Bronchial epithelial cell (primary cell): ENCODE results near the gene CNTNAP2. TPM values are rescaled to one million over a fixed set of nuclear protein-coding genes. Genes with fewer than 3 reads are reported as not detected.

Experiments used
- DNase-seq: peaks from one replicate; pipeline ENCODE4 v3.0.0-alpha.2; 2010; ENCODE audit warnings: low read depth
- FAIRE-seq: peaks from 2 replicates; lab custom pipeline; 2011; peaks lifted over from hg19 to GRCh38; lab: Jason Lieb, UNC
- H3K27me3 ChIP-seq: 2 replicates; pipeline ENCODE4 v1.5.1; 2011; ENCODE audit warnings: low read length; ENCODE audit not compliant: control insufficient read depth, insufficient read depth
- H3K36me3 ChIP-seq: 2 replicates; pipeline ENCODE4 v1.5.1; 2011; ENCODE audit warnings: low read length; ENCODE audit not compliant: control insufficient read depth, insufficient read depth
- H3K4me3 ChIP-seq: 2 replicates; pipeline ENCODE4 v1.5.1; 2011; ENCODE audit warnings: mild to moderate bottlenecking, low read depth, low read length, control low read depth
- total RNA-seq: library from RNA; depleted of rRNA; stranded (reverse); fragments of >200 nt; gene quantifications from 2 replicates; pipeline ENCODE4 v1.2.1, GENCODE V29; 2014
- TF ChIP-seq, protein P1 (sequence below): IDR thresholded peaks from 2 replicates; pipeline ENCODE4 v1.5.1; 2011; ENCODE audit warnings: mild to moderate bottlenecking, moderate library complexity, low read length, control low read depth, inconsistent platforms; ENCODE audit not compliant: insufficient read depth, severe bottlenecking

CNTNAP2 gene
- total RNA-seq, 1 donor from 2014 or later: 0.26 TPM

DNA sequence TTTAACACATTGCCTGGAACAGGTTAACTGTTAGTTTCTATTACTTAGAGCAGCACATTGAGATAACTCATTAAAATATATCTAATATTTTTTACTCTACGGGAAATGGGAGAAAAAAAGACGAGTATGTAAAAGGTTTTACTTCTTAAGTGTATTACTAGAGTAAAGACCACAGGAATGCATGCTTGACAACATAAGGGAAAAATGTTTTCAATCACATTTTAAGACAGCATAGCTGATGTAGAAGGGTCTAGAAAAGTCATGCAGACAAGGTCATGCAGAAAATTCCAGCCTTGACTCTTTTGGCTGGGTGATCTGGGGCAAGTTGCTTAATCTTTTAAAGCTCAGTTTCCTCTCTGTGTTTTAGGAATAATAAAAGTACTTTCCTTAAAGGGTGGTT is 806.2 kb downstream of the CNTNAP2 start:
- H3K27me3 ChIP-seq: no peaks in the 10 kb centered on the region
- DNase-seq: no peak
- no peak for FAIRE-seq
- H3K36me3 ChIP-seq: no peaks in the 10 kb centered on the region
- TF ChIP-seq, protein P1, sequence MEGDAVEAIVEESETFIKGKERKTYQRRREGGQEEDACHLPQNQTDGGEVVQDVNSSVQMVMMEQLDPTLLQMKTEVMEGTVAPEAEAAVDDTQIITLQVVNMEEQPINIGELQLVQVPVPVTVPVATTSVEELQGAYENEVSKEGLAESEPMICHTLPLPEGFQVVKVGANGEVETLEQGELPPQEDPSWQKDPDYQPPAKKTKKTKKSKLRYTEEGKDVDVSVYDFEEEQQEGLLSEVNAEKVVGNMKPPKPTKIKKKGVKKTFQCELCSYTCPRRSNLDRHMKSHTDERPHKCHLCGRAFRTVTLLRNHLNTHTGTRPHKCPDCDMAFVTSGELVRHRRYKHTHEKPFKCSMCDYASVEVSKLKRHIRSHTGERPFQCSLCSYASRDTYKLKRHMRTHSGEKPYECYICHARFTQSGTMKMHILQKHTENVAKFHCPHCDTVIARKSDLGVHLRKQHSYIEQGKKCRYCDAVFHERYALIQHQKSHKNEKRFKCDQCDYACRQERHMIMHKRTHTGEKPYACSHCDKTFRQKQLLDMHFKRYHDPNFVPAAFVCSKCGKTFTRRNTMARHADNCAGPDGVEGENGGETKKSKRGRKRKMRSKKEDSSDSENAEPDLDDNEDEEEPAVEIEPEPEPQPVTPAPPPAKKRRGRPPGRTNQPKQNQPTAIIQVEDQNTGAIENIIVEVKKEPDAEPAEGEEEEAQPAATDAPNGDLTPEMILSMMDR: no peak
- H3K4me3 ChIP-seq: no peak overlapping the region

DNA sequence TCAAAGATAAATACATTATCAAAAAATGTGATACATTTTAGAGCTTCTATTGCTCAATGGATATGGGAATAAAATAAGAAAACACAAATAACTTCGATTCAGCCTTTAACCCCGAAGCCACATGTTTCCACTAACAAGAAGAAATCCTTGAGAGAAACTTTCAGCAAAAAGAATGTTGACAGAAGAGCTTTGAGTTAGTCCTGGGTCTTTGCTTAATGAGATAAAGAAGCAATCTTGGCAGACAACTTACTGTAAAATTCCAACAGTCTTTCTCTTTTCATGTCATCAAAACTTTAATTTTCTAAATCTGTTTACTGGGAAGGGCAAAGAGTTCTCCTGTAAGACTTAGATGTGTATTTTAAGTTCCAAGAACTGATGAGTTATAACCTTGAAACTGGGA is 810.2 kb downstream of the CNTNAP2 start:
- TF ChIP-seq, protein P1: no peak
- DNase-seq: no peak
- H3K27me3 ChIP-seq: no peaks in the 10 kb centered on the region
- H3K4me3 ChIP-seq: no peak overlapping the region
- H3K36me3 ChIP-seq: no peaks in the 10 kb centered on the region
- FAIRE-seq: no peak

DNA sequence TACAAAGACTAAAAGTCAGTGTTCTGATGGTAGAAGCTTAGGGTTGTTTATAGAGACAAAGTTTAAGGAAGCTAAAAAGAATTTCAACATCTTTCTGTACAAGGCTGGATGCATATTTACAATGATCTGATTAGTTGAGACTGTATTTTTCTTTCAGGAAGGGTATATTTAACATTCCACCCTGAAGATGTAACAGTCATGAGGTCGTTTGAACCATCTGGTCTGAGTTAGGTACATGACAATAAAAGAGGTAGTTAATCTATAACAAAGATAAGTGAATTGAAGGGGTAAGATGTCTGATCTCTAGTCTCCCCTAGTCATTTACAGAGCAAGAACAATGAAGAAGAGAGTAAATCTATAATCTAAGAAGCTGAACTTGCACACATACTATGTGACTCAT is 821.2 kb downstream of the CNTNAP2 start:
- TF ChIP-seq, protein P1: no peak
- Histone ChIP-seq H3K27me3 (no peaks in the 10 kb centered on the region), H3K36me3 (no peaks in the 10 kb centered on the region), H3K4me3 (no peak overlapping the region)
- no peak for FAIRE-seq
- DNase-seq: no peak

DNA sequence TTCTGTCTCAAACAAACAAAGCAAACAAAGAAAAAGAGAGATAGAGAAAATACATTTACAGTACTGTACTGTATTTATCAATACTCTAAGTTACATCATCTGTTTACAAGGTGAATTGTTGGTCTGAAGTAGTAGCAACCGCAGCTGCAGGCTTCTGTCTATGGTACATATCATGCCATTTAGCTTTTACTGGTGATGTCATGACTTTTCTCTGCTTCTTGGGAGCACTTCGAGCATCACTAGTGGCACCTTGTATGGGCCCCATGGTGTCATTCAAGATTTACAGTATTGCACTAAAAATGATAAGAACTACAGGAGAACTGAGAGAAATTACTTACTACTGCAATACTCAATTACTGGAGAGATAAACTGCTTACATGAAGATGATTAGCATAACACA is 826.9 kb downstream of the CNTNAP2 start:
- TF ChIP-seq, protein P1: no peak
- Histone ChIP-seq H3K4me3 (no peak overlapping the region), H3K27me3 (no peaks in the 10 kb centered on the region), H3K36me3 (no peaks in the 10 kb centered on the region)
- no peak for DNase-seq
- no peak for FAIRE-seq

DNA sequence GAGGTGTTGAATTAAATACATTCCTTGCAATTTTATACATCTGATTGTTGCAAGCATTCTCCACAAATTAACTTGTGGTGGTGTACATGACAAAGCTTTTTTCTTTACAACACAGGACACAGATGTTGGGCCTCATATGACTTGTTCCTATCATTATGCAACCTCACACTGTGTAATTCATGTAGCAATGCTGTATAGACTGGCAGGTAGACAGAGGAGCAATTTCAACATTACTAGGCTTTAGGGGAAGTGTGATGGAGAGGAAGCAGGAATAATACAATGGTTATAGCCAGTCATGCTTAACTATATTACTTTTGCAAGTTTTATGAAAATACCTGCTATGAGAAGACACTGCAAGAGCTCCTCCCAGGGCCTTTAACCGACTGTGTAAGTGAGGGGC is 832.1 kb downstream of the CNTNAP2 start:
- Histone ChIP-seq H3K27me3 (no peaks in the 10 kb centered on the region), H3K4me3 (no peak overlapping the region), H3K36me3 (no peaks in the 10 kb centered on the region)
- DNase-seq: no peak
- TF ChIP-seq, protein P1: no peak
- no peak for FAIRE-seq

DNA sequence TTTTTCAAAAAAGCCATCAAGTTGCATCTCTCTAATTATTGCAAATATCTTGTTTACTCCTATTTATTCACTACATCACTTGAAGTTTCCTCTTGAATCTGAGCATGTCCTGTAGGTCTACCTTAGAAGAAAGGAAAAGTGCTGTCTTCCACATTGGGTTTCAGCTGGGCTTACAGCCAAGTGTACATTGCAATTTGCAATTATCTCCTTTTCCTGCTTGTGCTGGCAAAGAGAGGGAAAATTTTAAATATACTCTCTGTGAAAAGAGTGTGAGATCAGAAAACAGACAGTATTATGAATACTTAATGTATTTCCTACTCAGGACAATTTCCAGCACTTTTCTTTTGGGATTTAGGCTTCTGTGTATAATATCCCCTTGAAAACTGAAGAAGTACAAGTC is 839.7 kb downstream of the CNTNAP2 start:
- no peaks in the 10 kb centered on the region for H3K27me3 ChIP-seq
- DNase-seq (no peak), FAIRE-seq (no peak)
- TF ChIP-seq, protein P1: no peak
- no peak overlapping the region for H3K4me3 ChIP-seq
- H3K36me3 ChIP-seq: no peaks in the 10 kb centered on the region
